OCI-LY3 (cell line): ENCODE data around the gene MORN5.

Source experiments
- H2AFZ ChIP-seq: fragments of 200-600, 300-600 bp; shearing (Covaris generic); 2 replicates; pipeline ENCODE4 v1.6.0; 2014; ENCODE audit warnings: antibody characterized with exemption, low read depth, low read length
- H3K27ac ChIP-seq: fragments of 200-600, 300-600 bp; sonication (generic); 2 replicates; pipeline ENCODE4 v1.5.1; 2014; ENCODE audit warnings: mild to moderate bottlenecking, low read length, moderate library complexity, mixed read lengths
- H3K27me3 ChIP-seq: fragments of 200-600, 300-600 bp; sonication (generic); 2 replicates; pipeline ENCODE4 v1.6.1; 2014; ENCODE audit warnings: low read depth, low read length, mixed read lengths
- H3K36me3 ChIP-seq: fragments of 200-600, 300-600 bp; sonication (generic); replicated peaks from 2 replicates; pipeline ENCODE3; 2014; ENCODE audit warnings: low read depth, low read length, mixed read lengths
- H3K4me1 ChIP-seq: fragments of 300-600, 200-600 bp; sonication (generic); 2 replicates; pipeline ENCODE4 v1.6.1; 2014; ENCODE audit warnings: low read length, mixed read lengths
- H3K4me2 ChIP-seq: fragments of 200-600, 300-600 bp; sonication (generic); 2 replicates; pipeline ENCODE4 v1.6.1; 2014; ENCODE audit warnings: low read length, mixed read lengths
- H3K4me3 ChIP-seq: fragments of 300-600, 200-600 bp; sonication (generic); 2 replicates; pipeline ENCODE4 v1.5.1; 2014; ENCODE audit warnings: antibody characterized with exemption, mild to moderate bottlenecking, low read length, moderate library complexity
- H3K79me2 ChIP-seq: fragments of 300-600, 200-600 bp; shearing (Covaris generic); 2 replicates; pipeline ENCODE4 v1.6.1; 2014; ENCODE audit warnings: mild to moderate bottlenecking, low read length, mixed read lengths
- H3K9ac ChIP-seq: fragments of 300-600, 200-600 bp; shearing (Covaris generic); 2 replicates; pipeline ENCODE4 v1.6.0; 2014; ENCODE audit warnings: mild to moderate bottlenecking, low read length, moderate library complexity
- H3K9me3 ChIP-seq: fragments of 200-600, 300-600 bp; shearing (Covaris generic); 2 replicates; pipeline ENCODE4 v1.6.1; 2014; ENCODE audit warnings: low read length, mixed read lengths; ENCODE audit not compliant: insufficient read depth
- H4K20me1 ChIP-seq: fragments of 200-600, 300-600 bp; sonication (generic); 2 replicates; pipeline ENCODE4 v1.6.1; 2016; ENCODE audit warnings: low read length, mixed read lengths; ENCODE audit not compliant: insufficient read depth
- CTCF ChIP-seq: fragments of 200-600, 300-600 bp; sonication (generic); IDR thresholded peaks from 2 replicates; pipeline ENCODE4 v1.5.1; 2014; ENCODE audit warnings: antibody characterized with exemption, low read length, low read depth
- EZH2phosphoT487 ChIP-seq: fragments of 200-600 bp; shearing (Covaris generic); IDR thresholded peaks from 2 replicates; pipeline ENCODE4 v1.6.1; 2018; ENCODE audit warnings: antibody characterized with exemption, mixed run types, low read depth

Gene MORN5

GRCh38 chr9:122244349-122244748 is 84.6 kb downstream of the MORN5 start:
- H2AFZ ChIP-seq = no peak overlapping the region
- no peaks in the 10 kb centered on the region for H3K4me1 ChIP-seq
- no peak overlapping the region for H3K27ac ChIP-seq
- H3K4me2 ChIP-seq = no peak overlapping the region
- no peak overlapping the region for H3K4me3 ChIP-seq
- no peaks in the 10 kb centered on the region for H3K79me2 ChIP-seq
- no peaks in the 10 kb centered on the region for H3K27me3 ChIP-seq
- peaks cover 49% of the 10 kb centered on the region for H3K36me3 ChIP-seq
- H3K9me3 ChIP-seq = no peaks in the 10 kb centered on the region
- TF ChIP-seq CTCF (no peak), EZH2phosphoT487 (no peak)
- H3K9ac ChIP-seq = no peak overlapping the region
- H4K20me1 ChIP-seq = no peaks in the 10 kb centered on the region

- TF ChIP-seq EZH2phosphoT487 (no peak), CTCF (no peak)
- Histone ChIP-seq H3K9me3 (no peaks in the 10 kb centered on the region), H2AFZ (no peak overlapping the region), H3K27me3 (no peaks in the 10 kb centered on the region), H3K4me1 (no peaks in the 10 kb centered on the region), H3K4me3 (no peak overlapping the region), H3K36me3 (peaks cover 43% of the 10 kb centered on the region), H4K20me1 (no peaks in the 10 kb centered on the region), H3K79me2 (no peaks in the 10 kb centered on the region), H3K27ac (no peak overlapping the region), H3K4me2 (no peak overlapping the region), H3K9ac (no peak overlapping the region)
Measured at GRCh38 chr9:122246666-122247065, 87.0 kb downstream of the MORN5 start.

- Histone ChIP-seq H3K4me1 (no peaks in the 10 kb centered on the region), H3K9me3 (no peaks in the 10 kb centered on the region), H4K20me1 (no peaks in the 10 kb centered on the region), H2AFZ (no peak overlapping the region), H3K4me2 (no peak overlapping the region), H3K27me3 (no peaks in the 10 kb centered on the region), H3K4me3 (no peak overlapping the region), H3K79me2 (no peaks in the 10 kb centered on the region), H3K27ac (no peak overlapping the region), H3K36me3 (peaks cover 42% of the 10 kb centered on the region), H3K9ac (no peak overlapping the region)
- TF ChIP-seq EZH2phosphoT487 (no peak), CTCF (no peak)
Measured at GRCh38 chr9:122248448-122248865, 88.7 kb downstream of the MORN5 start.
